GM12878 (cell line): ENCODE data around the gene UPP2. TPM values are rescaled to one million over a fixed set of nuclear protein-coding genes. Genes with fewer than 3 reads are reported as not detected.

Experiments used
- ATAC-seq: fragments of 200-7000 bp; cut with Tn5 transposase; 3 replicates; pipeline ENCODE4 v1.9.1; 2020; ENCODE audit warnings: mild to moderate bottlenecking, moderate library complexity
- BruUV-seq: library from RNA; stranded (reverse); fragments of 400-500 nt; replicated peaks from 2 replicates; lab custom pipeline; 2021; lab: Mats Ljungman, UMichigan
- CTCF ChIA-PET: fragments of 300-600 bp; sonication (Branson Sonifier 250); formaldehyde crosslinking; extraction: SDS; loops from one replicate; lab custom pipeline; 2021; ENCODE audit warnings: inconsistent platforms; lab: Yijun Ruan, JAX
- POLR2A ChIA-PET: fragments of 350-600 bp; formaldehyde crosslinking; extraction: SDS; loops from one replicate; lab custom pipeline; 2021; ENCODE audit warnings: inconsistent platforms; lab: Charles Lee
- RAD21 ChIA-PET: fragments of 300-600 bp; sonication (Branson Sonifier 250); formaldehyde crosslinking; loops from one replicate; lab custom pipeline; 2023; ENCODE audit warnings: antibody characterized with exemption; ENCODE audit not compliant: unreplicated experiment; lab: Charles Lee
- SMC1A ChIA-PET: fragments of 300-600 bp; sonication (Branson Sonifier 250); formaldehyde crosslinking; loops from one replicate; lab custom pipeline; 2023; ENCODE audit not compliant: unreplicated experiment, uncharacterized antibody; lab: Charles Lee
- DNase-seq: peaks from one replicate; pipeline ENCODE4 v3.0.0-alpha.2; 2011; ENCODE audit warnings: low read depth, low spot score
- FAIRE-seq: peaks from 3 replicates; lab custom pipeline; 2011; peaks lifted over from hg19 to GRCh38; lab: Jason Lieb, UNC
- H2AFZ ChIP-seq: 2 replicates; pipeline ENCODE4 v1.6.0; 2011; ENCODE audit warnings: low read depth, low read length, control low read depth; ENCODE audit not compliant: control insufficient read depth
- H3K27ac ChIP-seq: 2 replicates; pipeline ENCODE4 v1.5.1; 2011; ENCODE audit warnings: control low read depth; ENCODE audit not compliant: control insufficient read depth, insufficient read depth
- H3K27me3 ChIP-seq, 2 experiments: replicated peaks in 1 of 2; 2 replicates each; pipeline versions ENCODE4 v1.6.0 to v1.6.1; 2011; ENCODE audit warnings: low read length in 1 of 2; ENCODE audit not compliant: control insufficient read depth in 2 of 2, insufficient read depth in 2 of 2
- H3K36me3 ChIP-seq, 2 experiments: 2 replicates each; pipeline ENCODE4 v1.5.1; 2011; ENCODE audit warnings: low read length in 1 of 2; ENCODE audit not compliant: control insufficient read depth in 2 of 2, insufficient read depth in 2 of 2
- H3K4me1 ChIP-seq: 2 replicates; pipeline ENCODE4 v1.6.1; 2011; ENCODE audit warnings: mild to moderate bottlenecking, low read length, moderate library complexity, mixed read lengths; ENCODE audit not compliant: control insufficient read depth, insufficient read depth
- H3K4me2 ChIP-seq: 2 replicates; pipeline ENCODE4 v1.6.0; 2011; ENCODE audit warnings: control low read depth; ENCODE audit not compliant: control insufficient read depth, insufficient read depth
- H3K4me3 ChIP-seq: fragments of 200-600 bp; sonication (generic); 2 replicates; pipeline ENCODE4 v1.5.1; 2016
- H3K79me2 ChIP-seq: 2 replicates; pipeline ENCODE4 v1.6.0; 2011; ENCODE audit warnings: low read length; ENCODE audit not compliant: control insufficient read depth, insufficient read depth
- H3K9ac ChIP-seq: 2 replicates; pipeline ENCODE4 v1.8.0; 2011; ENCODE audit warnings: low read length, control low read depth, mixed read lengths; ENCODE audit not compliant: control insufficient read depth, insufficient read depth
- H3K9me3 ChIP-seq: replicated peaks from 3 replicates; pipeline ENCODE4 v1.5.1; 2011; ENCODE audit warnings: mild to moderate bottlenecking, low read length; ENCODE audit not compliant: control insufficient read depth, insufficient read depth
- H4K20me1 ChIP-seq: 2 replicates; pipeline ENCODE4 v1.6.0; 2011; ENCODE audit not compliant: control insufficient read depth, insufficient read depth
- ATF3 ChIP-seq: IDR thresholded peaks from 2 replicates; pipeline ENCODE4 v1.6.1; 2011; ENCODE audit warnings: low read depth, mild to moderate bottlenecking, low read length, moderate library complexity, borderline replicate concordance; ENCODE audit errors: extremely low read depth
- GATAD2B ChIP-seq: fragments of 450-650 bp; conservative IDR thresholded peaks from 2 replicates; pipeline ENCODE4 v1.6.1; 2017; ENCODE audit warnings: low read depth, mild to moderate bottlenecking, moderate library complexity
- HDAC6 ChIP-seq: fragments of 200-600 bp; sonication (generic); IDR thresholded peaks from one replicate; pipeline ENCODE4 v1.8.0; 2017; ENCODE audit warnings: antibody characterized with exemption; ENCODE audit not compliant: unreplicated experiment
- IRF4 ChIP-seq: IDR thresholded peaks from 2 replicates; pipeline ENCODE4 v1.6.1; 2011; ENCODE audit warnings: low read depth, low read length
- JUND ChIP-seq: IDR thresholded peaks from 2 replicates; pipeline ENCODE4 v1.6.1; 2012; ENCODE audit warnings: low read depth, mild to moderate bottlenecking, low read length, improper control_type of control experiment, moderate library complexity
- MAX ChIP-seq: IDR thresholded peaks from 2 replicates; pipeline ENCODE4 v1.6.1; 2012; ENCODE audit warnings: low read depth, low read length, improper control_type of control experiment
- MEF2A ChIP-seq: IDR thresholded peaks from 2 replicates; pipeline ENCODE4 v1.6.1; 2011; ENCODE audit warnings: low read depth, mild to moderate bottlenecking, low read length, moderate library complexity; ENCODE audit not compliant: insufficient read depth
- NBN ChIP-seq: fragments of 450-650 bp; IDR thresholded peaks from 2 replicates; pipeline ENCODE4 v1.6.1; 2016
- PBX3 ChIP-seq: IDR thresholded peaks from 2 replicates; pipeline ENCODE4 v1.6.1; 2011; ENCODE audit warnings: mild to moderate bottlenecking, low read depth, low read length, moderate library complexity; ENCODE audit not compliant: insufficient replicate concordance
- POU2F2 ChIP-seq: IDR thresholded peaks from 3 replicates; pipeline ENCODE4 v1.6.1; 2011; ENCODE audit warnings: low read depth, mild to moderate bottlenecking, low read length, borderline replicate concordance
- RB1 ChIP-seq: fragments of 450-650 bp; formaldehyde crosslinking; IDR thresholded peaks from 2 replicates; pipeline ENCODE4 v1.6.1; 2017; ENCODE audit warnings: mild to moderate bottlenecking, borderline replicate concordance
- SIX5 ChIP-seq: IDR thresholded peaks from 2 replicates; pipeline ENCODE4 v1.6.1; 2011; ENCODE audit warnings: mild to moderate bottlenecking, low read depth, low read length, moderate library complexity; ENCODE audit not compliant: severe bottlenecking
- SPI1 ChIP-seq: IDR thresholded peaks from 2 replicates; pipeline ENCODE4 v1.6.1; 2011; ENCODE audit warnings: low read depth, mild to moderate bottlenecking, low read length, moderate library complexity, borderline replicate concordance; ENCODE audit not compliant: insufficient read depth
- SREBF1 ChIP-seq: IDR thresholded peaks from 2 replicates; pipeline ENCODE4 v1.6.1; 2012; ENCODE audit warnings: mild to moderate bottlenecking, low read length
- ZNF207 ChIP-seq: fragments of 450-650 bp; IDR thresholded peaks from 2 replicates; pipeline ENCODE4 v1.6.1; 2014; ENCODE audit warnings: antibody characterized with exemption, mild to moderate bottlenecking, borderline replicate concordance
- ZNF217 ChIP-seq: fragments of 450-650 bp; IDR thresholded peaks from 2 replicates; pipeline ENCODE4 v1.6.1; 2017; ENCODE audit warnings: antibody characterized with exemption, mild to moderate bottlenecking
- ZSCAN29 ChIP-seq: fragments of 450-650 bp; IDR thresholded peaks from 2 replicates; pipeline ENCODE4 v1.6.1; 2017; ENCODE audit warnings: mild to moderate bottlenecking, moderate library complexity
- in situ Hi-C: fragments of 300-500 bp; cut with MboI; formaldehyde crosslinking; loops from 9 replicates; pipeline ENCODE4 v1.14.3; 2018; ENCODE audit warnings: mixed read lengths
- intact Hi-C: fragments of 100-400 bp; cut with micrococcal nuclease; formaldehyde crosslinking; loops from one replicate; pipeline ENCODE4 v1.14.2; 2022; ENCODE audit not compliant: unreplicated experiment
- polyA plus RNA-seq, 11 experiments: library from polyadenylated mRNA; depleted of rRNA in 4 of 11; unstranded in 6 of 11; stranded (reverse) in 5 of 11; fragments of >200 nt; fragmentation: Nextera tagmentation in 4 of 11; fragmentation: Illumina TruSeq in 1 of 11; extraction: Ambion mirVana in 4 of 11; extraction: Trizol in 1 of 11; gene quantifications; 1 replicate in 1 of 11; 2 replicates in 10 of 11; pipeline versions ENCODE4 v1.2.1 to v1.2.3, GENCODE V29; 2011 to 2016; ENCODE audit warnings: inconsistent platforms in 2 of 11, missing spikeins in 2 of 11, low read depth in 1 of 11
- total RNA-seq, 4 experiments: library from RNA; depleted of rRNA in 3 of 4; stranded (reverse); fragments of >200 nt in 3 of 4; fragmentation: Illumina TruSeq in 1 of 4; extraction: Trizol in 1 of 4; gene quantifications; 2 replicates each; pipeline versions ENCODE4 v1.2.1 to v1.2.3, GENCODE V29; 2013 to 2021
- TF ChIP-seq, protein P1 (sequence below): fragments of 450-650 bp; IDR thresholded peaks from 2 replicates; pipeline ENCODE4 v1.6.1; 2016; ENCODE audit warnings: mild to moderate bottlenecking
- TF ChIP-seq, protein P2 (sequence below): IDR thresholded peaks from 2 replicates; pipeline ENCODE4 v1.6.1; 2012; ENCODE audit warnings: mild to moderate bottlenecking, low read depth, low read length

The UPP2 gene
- total and polyA plus RNA-seq, 10 of the 15 experiments (the other 5 are each of a cell fraction or from before 2014, with no cell fraction given): not detected

DNA sequence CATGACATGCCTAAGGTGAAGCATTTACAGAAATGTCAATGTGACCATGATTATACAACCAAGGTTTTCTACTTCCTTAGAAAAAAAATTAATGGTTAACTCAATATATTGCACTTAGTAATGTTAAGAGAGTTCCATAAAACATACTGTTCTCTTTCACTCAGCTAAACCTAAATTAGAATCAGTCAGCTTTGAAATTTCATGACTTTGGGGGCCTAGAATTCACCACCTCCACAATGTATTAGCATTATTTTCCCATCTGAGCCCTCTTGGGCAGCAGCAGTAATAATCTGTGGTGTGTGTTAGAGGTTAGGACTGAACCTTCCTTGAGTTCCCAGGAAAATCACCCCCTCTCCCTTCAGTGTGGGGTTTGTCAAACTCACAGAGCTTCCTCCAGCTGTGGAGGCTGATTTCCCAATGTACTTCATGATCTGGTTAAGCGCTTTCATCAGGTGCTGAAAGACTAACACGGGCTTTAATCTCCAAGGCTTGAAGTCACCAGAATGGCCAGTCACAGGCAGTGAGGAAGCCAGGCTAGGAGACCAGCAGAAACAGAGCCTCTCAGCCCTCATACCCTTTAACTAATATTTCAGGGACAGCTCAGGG lies 7.1 kb upstream of the UPP2 start (continued):
- no peak for TF ChIP-seq MEF2A
- TF ChIP-seq SPI1: no peak
- TF ChIP-seq HDAC6: no peak
- TF ChIP-seq SIX5: no peak
- TF ChIP-seq ZSCAN29: no peak
- TF ChIP-seq NBN: no peak
- no peak for TF ChIP-seq MAX
- no peak for TF ChIP-seq PBX3
- no peak for TF ChIP-seq ATF3

GRCh38 chr2:158095269-158095668 lies 6.4 kb upstream of the UPP2 start:
- Histone ChIP-seq H3K4me1 (no peaks in the 10 kb centered on the region), H3K27ac (no peak overlapping the region), H3K36me3 (no peaks in the 10 kb centered on the region), H3K4me3 (no peak overlapping the region), H3K4me2 (no peak overlapping the region), H3K27me3 (no peaks in the 10 kb centered on the region), H2AFZ (no peak overlapping the region), H4K20me1 (no peaks in the 10 kb centered on the region), H3K79me2 (no peaks in the 10 kb centered on the region), H3K9ac (no peak overlapping the region), H3K9me3 (no peaks in the 10 kb centered on the region)
- TF ChIP-seq, protein P1, sequence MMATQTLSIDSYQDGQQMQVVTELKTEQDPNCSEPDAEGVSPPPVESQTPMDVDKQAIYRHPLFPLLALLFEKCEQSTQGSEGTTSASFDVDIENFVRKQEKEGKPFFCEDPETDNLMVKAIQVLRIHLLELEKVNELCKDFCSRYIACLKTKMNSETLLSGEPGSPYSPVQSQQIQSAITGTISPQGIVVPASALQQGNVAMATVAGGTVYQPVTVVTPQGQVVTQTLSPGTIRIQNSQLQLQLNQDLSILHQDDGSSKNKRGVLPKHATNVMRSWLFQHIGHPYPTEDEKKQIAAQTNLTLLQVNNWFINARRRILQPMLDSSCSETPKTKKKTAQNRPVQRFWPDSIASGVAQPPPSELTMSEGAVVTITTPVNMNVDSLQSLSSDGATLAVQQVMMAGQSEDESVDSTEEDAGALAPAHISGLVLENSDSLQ: no peak
- TF ChIP-seq ZNF207 (no peak), ZNF217 (no peak), JUND (no peak), RB1 (no peak), POU2F2 (no peak), GATAD2B (no peak), IRF4 (no peak), SREBF1 (no peak)
- TF ChIP-seq, protein P2, sequence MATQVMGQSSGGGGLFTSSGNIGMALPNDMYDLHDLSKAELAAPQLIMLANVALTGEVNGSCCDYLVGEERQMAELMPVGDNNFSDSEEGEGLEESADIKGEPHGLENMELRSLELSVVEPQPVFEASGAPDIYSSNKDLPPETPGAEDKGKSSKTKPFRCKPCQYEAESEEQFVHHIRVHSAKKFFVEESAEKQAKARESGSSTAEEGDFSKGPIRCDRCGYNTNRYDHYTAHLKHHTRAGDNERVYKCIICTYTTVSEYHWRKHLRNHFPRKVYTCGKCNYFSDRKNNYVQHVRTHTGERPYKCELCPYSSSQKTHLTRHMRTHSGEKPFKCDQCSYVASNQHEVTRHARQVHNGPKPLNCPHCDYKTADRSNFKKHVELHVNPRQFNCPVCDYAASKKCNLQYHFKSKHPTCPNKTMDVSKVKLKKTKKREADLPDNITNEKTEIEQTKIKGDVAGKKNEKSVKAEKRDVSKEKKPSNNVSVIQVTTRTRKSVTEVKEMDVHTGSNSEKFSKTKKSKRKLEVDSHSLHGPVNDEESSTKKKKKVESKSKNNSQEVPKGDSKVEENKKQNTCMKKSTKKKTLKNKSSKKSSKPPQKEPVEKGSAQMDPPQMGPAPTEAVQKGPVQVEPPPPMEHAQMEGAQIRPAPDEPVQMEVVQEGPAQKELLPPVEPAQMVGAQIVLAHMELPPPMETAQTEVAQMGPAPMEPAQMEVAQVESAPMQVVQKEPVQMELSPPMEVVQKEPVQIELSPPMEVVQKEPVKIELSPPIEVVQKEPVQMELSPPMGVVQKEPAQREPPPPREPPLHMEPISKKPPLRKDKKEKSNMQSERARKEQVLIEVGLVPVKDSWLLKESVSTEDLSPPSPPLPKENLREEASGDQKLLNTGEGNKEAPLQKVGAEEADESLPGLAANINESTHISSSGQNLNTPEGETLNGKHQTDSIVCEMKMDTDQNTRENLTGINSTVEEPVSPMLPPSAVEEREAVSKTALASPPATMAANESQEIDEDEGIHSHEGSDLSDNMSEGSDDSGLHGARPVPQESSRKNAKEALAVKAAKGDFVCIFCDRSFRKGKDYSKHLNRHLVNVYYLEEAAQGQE: no peak
- ChIA-PET RAD21 (no interaction called here), CTCF (no interaction called here), SMC1A (no interaction called here), POLR2A (no interaction called here)
- in situ Hi-C loops: no loop called here
- FAIRE-seq (no peak), ATAC-seq (no peak), DNase-seq (no peak)
- no TSS peak for BruUV-seq
- intact Hi-C loops: no loop called here
